Fibroblast of pulmonary artery (primary cell): Measurements from ENCODE around the gene PTN.

ENCODE experiments used
- DNase-seq: peaks from one replicate; pipeline ENCODE4 v3.0.0-alpha.2; 2010; ENCODE audit warnings: low read depth
- H3K4me3 ChIP-seq: replicated peaks from 2 replicates; pipeline ENCODE4 v1.5.1; 2011; ENCODE audit warnings: low read depth, mild to moderate bottlenecking, control low read depth, low read length, moderate library complexity
- CTCF ChIP-seq: IDR thresholded peaks from 2 replicates; pipeline ENCODE4 v1.5.1; 2011; ENCODE audit warnings: mild to moderate bottlenecking, control low read depth, low read length, inconsistent platforms; ENCODE audit errors: missing control alignments

The PTN gene

GRCh38 chr7:137221467-137221866, 122.1 kb downstream of the PTN start:
- no peak for TF ChIP-seq CTCF
- no peak overlapping the region for H3K4me3 ChIP-seq
- DNase-seq: no peak

- DNase-seq: no peak
- no peak for TF ChIP-seq CTCF
- H3K4me3 ChIP-seq: no peak overlapping the region
Measured at GRCh38 chr7:137213744-137214143, 129.8 kb downstream of the PTN start.

DNA sequence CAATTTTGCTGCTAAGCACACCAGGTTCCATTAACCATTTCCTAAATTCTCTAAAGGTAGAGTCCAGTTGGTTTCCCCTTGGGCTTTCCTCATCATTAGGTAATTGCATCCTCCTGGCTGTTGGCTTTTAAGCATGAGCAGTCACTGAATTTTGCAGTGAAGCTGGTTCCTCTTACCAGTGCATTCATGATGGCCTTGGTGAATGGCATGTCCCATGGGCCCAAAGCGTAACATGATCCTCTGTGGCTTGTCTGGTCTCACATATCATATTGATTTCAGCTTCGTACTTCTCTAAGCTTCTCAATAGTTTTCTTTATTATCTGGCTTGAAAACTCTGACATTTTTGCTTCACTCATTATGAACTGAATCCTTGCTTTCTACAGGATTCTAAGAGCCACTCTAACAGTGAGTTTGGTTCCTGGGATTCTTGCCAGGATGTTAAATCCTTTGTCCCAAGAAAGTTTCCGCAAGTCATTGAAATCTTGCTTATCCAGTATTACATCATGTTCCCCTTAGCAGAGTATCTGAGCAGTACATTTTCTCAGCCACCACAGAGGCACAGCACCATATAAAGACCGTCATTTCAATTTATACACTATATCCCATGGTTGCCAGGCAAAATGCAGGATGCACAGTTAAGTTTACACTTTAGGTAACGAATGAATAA, 134.2 kb downstream of the PTN start:
- no peak for TF ChIP-seq CTCF
- DNase-seq: peak; percentile 55
- H3K4me3 ChIP-seq: no peak overlapping the region

DNA sequence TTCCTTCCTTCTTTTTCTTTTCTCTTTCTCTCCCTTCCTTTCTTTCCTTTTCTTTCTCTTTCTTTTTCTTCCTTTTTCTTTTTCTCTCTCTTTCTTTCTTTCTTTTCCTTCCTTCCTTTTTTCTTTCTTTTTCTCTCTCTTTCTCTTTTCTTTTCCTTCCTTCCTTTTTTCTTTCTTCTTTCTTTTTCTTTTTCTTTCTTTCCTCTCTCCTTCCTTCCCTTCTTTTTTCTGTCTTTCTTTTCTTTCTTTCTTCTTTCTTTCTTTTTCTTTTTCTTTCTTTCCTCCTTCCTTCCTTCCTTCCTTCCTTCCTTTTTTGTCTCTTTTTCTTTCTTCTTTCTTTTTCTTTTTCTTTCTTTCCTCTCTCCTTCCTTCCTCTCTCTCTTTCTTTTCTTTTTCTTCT, 136.8 kb downstream of the PTN start:
- H3K4me3 ChIP-seq: no peak overlapping the region
- no peak for DNase-seq
- TF ChIP-seq CTCF: no peak

GRCh38 chr7:137204246-137204645, 139.3 kb downstream of the PTN start:
- no peak for TF ChIP-seq CTCF
- H3K4me3 ChIP-seq: no peak overlapping the region
- no peak for DNase-seq

GRCh38 chr7:137203351-137203750, 140.2 kb downstream of the PTN start:
- H3K4me3 ChIP-seq: no peak overlapping the region
- no peak for TF ChIP-seq CTCF
- DNase-seq: no peak

DNA sequence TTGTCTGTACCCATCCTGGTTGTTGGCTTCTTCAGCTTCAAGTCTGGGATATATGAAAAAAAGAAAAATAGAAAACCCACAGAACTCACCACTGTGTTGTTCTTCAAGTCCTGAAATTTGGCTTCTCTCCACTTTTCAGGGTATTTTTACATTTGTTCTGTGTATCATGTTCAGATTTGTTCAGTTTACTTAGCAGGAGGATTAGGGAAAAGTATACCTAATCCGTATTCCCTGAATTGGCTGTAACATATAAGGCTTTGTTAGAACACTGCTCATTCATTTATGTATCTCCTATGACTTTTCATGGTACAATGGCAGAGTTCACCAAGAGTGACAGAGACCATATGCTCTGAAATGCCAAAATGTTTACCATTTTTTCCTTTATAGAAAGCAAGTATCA, 146.9 kb downstream of the PTN start:
- H3K4me3 ChIP-seq: no peak overlapping the region
- no peak for DNase-seq
- no peak for TF ChIP-seq CTCF
